K562 (cell line): ENCODE measurements around the gene MYH9.
"Not testable (repeated sequence)": the region's sequence is repeated elsewhere in the genome, so short reads cannot be mapped to it uniquely, and the experiment has no call there.

Experiments used
- FOXK2 ChIP-seq, 2 experiments: fragments of 450-650 bp; IDR thresholded peaks in 1 of 2; conservative IDR thresholded peaks in 1 of 2; 2 replicates each; pipeline ENCODE4 v1.6.1; 2016; ENCODE audit warnings: low read depth in 2 of 2, mild to moderate bottlenecking in 1 of 2
- TF ChIP-seq, protein P1 (sequence below), 3 experiments: IDR thresholded peaks in 2 of 3; conservative IDR thresholded peaks in 1 of 3; 2 replicates each; pipeline ENCODE4 v1.5.1; 2011 to 2012; ENCODE audit warnings: low read length in 3 of 3, mild to moderate bottlenecking in 3 of 3, control low read depth in 2 of 3, improper control_type of control experiment in 1 of 3, inconsistent platforms in 1 of 3, low read depth in 1 of 3, mixed read lengths in 1 of 3, moderate library complexity in 1 of 3; ENCODE audit not compliant: insufficient read depth in 2 of 3
- TF ChIP-seq, protein P2 (sequence below), 2 experiments: fragments of 200-800 bp in 1 of 2; sonication (Bioruptor generic) in 1 of 2; sonication (generic) in 1 of 2; formaldehyde crosslinking in 1 of 2; IDR thresholded peaks in 1 of 2; conservative IDR thresholded peaks in 1 of 2; 2 replicates each; pipeline versions ENCODE4 v1.5.0 to v1.6.1; 2016 to 2020; ENCODE audit warnings: missing compliant biosample characterization in 1 of 2, missing genetic modification characterization in 1 of 2, missing genetic modification reagents in 1 of 2

DNA sequence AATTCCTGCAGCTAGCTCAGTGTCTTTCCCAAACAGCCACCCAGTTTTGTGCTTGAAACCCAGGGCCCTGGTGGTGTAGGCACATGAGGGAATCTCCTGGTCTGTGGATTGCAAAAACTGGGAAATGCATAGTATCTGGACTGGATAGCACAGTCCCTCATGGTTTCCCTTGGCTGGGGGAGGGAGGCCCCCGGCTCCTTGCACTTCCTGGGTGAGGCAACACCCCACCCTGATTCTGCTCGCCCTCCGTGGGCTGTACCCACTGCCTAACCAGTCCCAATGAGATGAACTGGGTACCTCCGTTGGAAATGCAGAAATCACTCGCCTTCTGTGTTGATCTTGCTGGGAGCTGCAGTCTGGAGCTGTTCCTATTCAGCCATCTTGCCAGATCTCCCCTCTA, 115.8 kb downstream of the MYH9 start:
- TF ChIP-seq, protein P1, sequence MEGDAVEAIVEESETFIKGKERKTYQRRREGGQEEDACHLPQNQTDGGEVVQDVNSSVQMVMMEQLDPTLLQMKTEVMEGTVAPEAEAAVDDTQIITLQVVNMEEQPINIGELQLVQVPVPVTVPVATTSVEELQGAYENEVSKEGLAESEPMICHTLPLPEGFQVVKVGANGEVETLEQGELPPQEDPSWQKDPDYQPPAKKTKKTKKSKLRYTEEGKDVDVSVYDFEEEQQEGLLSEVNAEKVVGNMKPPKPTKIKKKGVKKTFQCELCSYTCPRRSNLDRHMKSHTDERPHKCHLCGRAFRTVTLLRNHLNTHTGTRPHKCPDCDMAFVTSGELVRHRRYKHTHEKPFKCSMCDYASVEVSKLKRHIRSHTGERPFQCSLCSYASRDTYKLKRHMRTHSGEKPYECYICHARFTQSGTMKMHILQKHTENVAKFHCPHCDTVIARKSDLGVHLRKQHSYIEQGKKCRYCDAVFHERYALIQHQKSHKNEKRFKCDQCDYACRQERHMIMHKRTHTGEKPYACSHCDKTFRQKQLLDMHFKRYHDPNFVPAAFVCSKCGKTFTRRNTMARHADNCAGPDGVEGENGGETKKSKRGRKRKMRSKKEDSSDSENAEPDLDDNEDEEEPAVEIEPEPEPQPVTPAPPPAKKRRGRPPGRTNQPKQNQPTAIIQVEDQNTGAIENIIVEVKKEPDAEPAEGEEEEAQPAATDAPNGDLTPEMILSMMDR (IDR thresholded peaks at IDR 0.05 in 2 of 3, conservative IDR thresholded peaks at IDR 0.05 in 1 of 3; ENCODE audit: insufficient read depth in 2 of 3, low read depth in 1 of 3, low read length in 3 of 3): not testable (repeated sequence)
- not testable (repeated sequence) for TF ChIP-seq FOXK2 (conservative IDR thresholded peaks at IDR 0.05 in 1 of 2, IDR thresholded peaks at IDR 0.05 in 1 of 2; ENCODE audit: low read depth in 2 of 2)
- TF ChIP-seq, protein P2, sequence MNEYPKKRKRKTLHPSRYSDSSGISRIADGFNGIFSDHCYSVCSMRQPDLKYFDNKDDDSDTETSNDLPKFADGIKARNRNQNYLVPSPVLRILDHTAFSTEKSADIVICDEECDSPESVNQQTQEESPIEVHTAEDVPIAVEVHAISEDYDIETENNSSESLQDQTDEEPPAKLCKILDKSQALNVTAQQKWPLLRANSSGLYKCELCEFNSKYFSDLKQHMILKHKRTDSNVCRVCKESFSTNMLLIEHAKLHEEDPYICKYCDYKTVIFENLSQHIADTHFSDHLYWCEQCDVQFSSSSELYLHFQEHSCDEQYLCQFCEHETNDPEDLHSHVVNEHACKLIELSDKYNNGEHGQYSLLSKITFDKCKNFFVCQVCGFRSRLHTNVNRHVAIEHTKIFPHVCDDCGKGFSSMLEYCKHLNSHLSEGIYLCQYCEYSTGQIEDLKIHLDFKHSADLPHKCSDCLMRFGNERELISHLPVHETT (CRISPR knock-in tag; conservative IDR thresholded peaks at IDR 0.05 in 1 of 2, IDR thresholded peaks at IDR 0.05 in 1 of 2): not testable (repeated sequence)
